Inflammatory macrophage (primary cell): ENCODE data around the gene BPIFB3.
A peak's percentile ranks its signal among the peaks of the same experiment; 100 is the strongest.

Source experiments
- DNase-seq, 2 donors: peaks; one replicate each; pipeline ENCODE4 v3.0.0-alpha.2; 2020 to 2022

The BPIFB3 gene

GRCh38 chr20:33064572-33065287, 11.0 kb downstream of the BPIFB3 start:
- DNase-seq = no peak

DNA sequence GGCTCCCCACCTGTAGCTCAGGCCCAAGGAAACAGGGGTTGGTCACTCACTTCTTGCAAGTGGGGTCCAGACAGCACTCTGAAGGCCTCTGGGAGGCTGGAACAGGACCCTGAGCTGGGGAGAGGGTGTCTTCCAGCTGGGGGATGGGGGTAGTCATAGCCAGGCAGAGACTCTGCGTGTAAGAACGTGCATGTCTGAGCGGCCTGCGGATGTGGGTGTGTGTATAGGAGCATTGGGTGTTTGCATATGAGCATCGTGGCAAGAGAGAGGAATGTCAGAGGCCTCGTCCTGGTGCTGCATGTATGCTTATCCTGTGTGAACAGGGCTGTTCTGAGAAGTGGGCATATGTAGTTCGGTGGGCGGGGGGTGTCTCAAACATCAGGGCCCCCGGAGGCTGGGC, 12.1 kb downstream of the BPIFB3 start:
- DNase-seq = no peak

- no peak for DNase-seq
Observed at GRCh38 chr20:33067806-33068205, 14.1 kb downstream of the BPIFB3 start.

GRCh38 chr20:33068251-33068939, 14.7 kb downstream of the BPIFB3 start:
- DNase-seq = no peak

DNA sequence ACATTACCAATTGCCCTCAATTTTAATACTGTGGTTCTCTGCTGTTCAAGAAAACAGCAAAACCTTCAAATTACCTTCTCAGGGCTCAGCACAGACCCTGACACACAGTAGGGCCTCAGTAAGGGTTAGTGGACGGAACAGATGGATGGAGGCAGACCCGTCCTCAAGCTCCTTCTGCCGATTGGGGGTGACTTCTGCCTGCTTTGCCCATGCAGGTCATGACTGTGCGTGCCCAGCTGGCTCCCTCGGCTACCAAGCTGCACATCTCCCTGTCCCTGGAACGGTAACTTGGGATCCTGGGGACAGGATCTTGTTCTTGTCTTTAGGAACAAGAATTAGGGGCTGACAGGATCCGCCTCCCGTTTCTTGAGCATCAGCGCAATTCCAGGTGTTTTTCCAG, 16.0 kb downstream of the BPIFB3 start:
- no peak for DNase-seq

- DNase-seq = no peak
Observed at GRCh38 chr20:33070111-33071053, 16.7 kb downstream of the BPIFB3 start.

DNA sequence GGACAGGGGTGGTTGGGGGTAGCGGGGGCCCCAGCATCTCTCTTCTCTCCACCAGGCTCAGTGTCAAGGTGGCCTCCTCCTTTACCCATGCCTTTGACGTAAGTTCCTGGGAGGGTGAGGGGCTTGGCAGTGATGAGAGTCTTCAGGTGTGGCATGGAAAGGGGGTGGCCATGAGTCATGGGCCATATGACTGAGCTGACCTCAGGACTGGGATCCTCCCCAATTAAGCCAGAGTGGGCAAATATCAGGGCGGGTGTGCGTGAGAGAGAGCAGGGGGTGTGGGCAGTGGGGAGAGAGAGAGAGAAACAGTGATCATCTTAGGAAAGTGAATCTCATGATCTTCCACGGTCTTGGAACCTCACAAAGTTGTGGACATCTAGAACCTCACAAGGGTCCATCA, 17.5 kb downstream of the BPIFB3 start:
- DNase-seq = no peak

GRCh38 chr20:33072362-33072761, 18.7 kb downstream of the BPIFB3 start:
- DNase-seq = no peak

GRCh38 chr20:33072813-33073212, 19.1 kb downstream of the BPIFB3 start:
- no peak for DNase-seq

- no peak for DNase-seq
Observed at GRCh38 chr20:33074675-33075074, 21.0 kb downstream of the BPIFB3 start.

DNA sequence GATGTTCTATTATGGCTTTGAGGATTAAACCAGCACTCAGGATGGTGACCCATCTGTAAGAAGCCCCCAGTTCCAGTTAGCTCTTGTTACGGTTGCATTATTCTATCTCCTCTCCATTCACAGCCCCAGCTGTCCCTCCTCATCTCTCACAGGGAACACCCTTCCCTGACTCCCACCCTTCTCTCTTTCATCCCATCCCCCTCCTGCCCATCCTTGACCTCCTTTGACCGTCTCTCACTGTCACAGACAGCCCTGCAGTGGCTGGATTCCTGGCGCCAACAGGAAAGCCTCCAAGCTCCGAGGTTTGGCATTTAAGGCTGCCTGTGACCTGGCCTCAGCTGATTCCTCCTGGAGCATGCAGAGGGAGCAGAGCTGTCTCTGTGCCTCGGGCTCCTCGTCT, 21.6 kb downstream of the BPIFB3 start:
- no peak for DNase-seq

DNA sequence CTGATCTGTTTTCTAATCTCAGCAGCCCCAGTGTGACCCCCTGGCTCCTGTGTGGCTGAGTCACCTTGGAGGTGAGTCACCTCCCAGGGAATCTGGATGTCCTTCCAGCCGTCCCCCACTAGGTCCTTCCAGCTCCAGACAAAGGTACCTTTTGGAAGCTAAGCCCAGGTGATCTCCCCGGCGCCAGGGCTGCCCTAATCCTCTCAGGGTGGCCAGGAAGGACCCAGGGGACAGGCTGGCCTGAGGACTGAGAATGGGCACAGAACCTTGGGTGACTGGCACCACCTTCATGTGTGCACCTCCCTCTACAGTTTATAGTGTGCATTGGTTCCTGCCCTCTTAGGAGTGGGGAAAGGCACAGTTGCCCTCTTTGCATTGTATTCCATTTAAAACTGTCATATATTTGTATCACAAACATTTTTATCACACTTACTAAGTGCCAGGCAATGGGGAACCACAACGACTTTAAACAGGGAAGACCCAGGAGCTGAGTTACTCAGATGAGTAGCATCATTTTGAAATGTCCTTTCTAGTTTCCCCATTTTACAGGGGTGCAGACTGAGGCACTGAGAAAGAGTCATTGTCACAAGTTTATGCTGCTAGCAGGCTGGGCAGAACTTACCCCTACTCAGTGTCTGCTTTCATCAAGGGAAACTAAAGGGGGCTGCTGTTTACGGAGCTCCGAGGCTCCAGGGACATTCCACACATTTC, 23.1 kb downstream of the BPIFB3 start:
- DNase-seq = peak; percentile 47 to 56

GRCh38 chr20:33079259-33079658, 25.6 kb downstream of the BPIFB3 start, which contains the start of gene BPIFB4:
TSS of gene BPIFB4 (plus strand) at chr20:33079643. CDS start at chr20:33081527, 1,884 bp downstream.
- no peak for DNase-seq

DNA sequence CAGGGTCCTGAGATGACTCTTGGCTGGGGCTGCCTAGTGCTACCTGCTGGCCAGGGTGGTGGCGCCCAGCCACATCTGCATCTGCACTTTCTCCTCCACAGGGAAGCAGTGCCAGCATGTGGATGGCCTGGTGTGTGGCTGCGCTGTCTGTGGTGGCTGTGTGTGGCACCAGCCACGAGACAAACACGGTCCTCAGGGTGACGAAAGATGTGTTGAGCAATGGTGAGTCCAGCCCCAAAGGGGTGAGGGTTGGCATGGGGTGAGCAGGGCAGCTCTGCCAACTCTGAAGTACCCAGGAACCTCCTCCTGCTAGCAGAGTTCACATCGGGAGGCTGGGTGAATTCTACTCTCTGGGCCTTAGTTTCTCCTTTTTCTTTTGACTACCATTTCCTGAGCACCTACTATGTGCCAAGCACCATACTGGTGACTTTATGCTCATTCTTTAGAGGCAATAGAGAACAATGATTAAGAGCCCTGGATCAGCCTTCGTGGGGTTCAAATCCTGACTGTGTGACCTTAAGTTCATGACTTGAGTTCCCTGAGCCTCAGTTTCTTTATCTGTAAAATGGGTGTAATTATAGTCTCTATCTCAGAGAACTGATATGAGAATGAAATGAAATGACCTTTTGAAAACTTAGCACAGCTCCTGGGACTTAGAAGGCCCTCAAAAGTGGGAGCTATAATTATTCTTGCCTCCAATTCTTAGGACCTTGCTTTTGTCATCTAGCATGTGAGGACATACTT, 27.9 kb downstream of the BPIFB3 start:
- DNase-seq = peak in 1 of 2 donors; percentile 22

GRCh38 chr20:33082546-33082945, 28.8 kb downstream of the BPIFB3 start:
- no peak for DNase-seq

GRCh38 chr20:33083544-33084340, 30.0 kb downstream of the BPIFB3 start:
- DNase-seq = no peak

DNA sequence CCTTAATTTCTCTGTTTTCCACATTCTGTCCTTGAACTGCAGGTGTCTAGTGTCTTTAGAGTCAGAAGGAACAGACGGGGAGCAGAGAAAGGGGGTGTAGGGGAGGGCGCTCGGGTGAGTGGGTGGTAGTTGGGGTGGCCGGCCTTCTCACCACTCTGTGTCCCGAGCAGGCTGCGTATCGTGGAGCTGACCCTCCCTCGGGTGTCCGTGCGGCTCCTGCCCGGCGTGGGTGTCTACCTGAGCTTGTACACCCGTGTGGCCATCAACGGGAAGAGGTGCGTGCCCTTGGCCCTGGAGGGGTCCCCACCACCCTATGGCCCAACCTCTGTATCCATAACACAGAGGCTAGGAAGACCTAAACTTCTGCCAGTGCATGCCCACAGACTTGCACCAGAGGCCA, 31.0 kb downstream of the BPIFB3 start:
- DNase-seq = no peak

- no peak for DNase-seq
Observed at GRCh38 chr20:33086052-33086722, 32.5 kb downstream of the BPIFB3 start.

- no peak for DNase-seq
Observed at GRCh38 chr20:33091147-33091546, 37.4 kb downstream of the BPIFB3 start.

DNA sequence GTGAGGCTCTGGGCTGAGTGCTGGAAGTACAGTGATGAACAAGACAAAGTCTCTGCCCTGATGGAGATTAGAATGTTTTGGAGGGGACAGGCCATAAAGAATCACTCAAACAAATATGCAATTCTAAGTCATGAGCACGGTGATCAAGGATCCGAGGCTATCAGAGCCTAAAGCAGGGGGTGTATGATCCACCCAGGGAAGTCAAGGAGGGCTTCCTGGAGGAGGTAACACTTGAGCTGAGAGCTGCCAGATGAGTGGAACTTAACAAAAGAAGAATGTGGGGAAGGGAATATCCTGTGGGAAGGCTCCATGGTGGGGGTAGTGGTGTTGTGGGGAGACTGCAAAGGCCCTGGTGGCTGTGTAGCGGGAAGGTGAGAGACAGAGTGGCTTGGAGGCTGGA, 38.0 kb downstream of the BPIFB3 start:
- no peak for DNase-seq
